Sigmoid colon (tissue), 4 donors: ENCODE data around the gene KCNH1.

ENCODE experiments used
- CTCF ChIP-seq, 4 experiments: fragments of 450-650 bp in 3 of 4; fragments of 200-600 bp in 1 of 4; IDR thresholded peaks; one replicate each; pipeline ENCODE4 v1.5.1; 2016 to 2019; ENCODE audit warnings: antibody characterized with exemption in 4 of 4, mild to moderate bottlenecking in 3 of 4, moderate library complexity in 2 of 4
- EP300 ChIP-seq, 4 donors: sonication (generic); formaldehyde crosslinking; IDR thresholded peaks; one replicate each; pipeline ENCODE4 v1.6.1; 2017; ENCODE audit warnings: antibody characterized with exemption in 4 of 4
- POLR2A ChIP-seq, 2 donors: fragments of 450-650 bp; IDR thresholded peaks; one replicate each; pipeline ENCODE4 v1.6.1; 2016; ENCODE audit warnings: antibody characterized with exemption in 2 of 2, mild to moderate bottlenecking in 2 of 2, moderate library complexity in 2 of 2
- POLR2AphosphoS5 ChIP-seq, 4 donors: sonication (generic); formaldehyde crosslinking; IDR thresholded peaks; one replicate each; pipeline ENCODE4 v1.6.1; 2017; ENCODE audit warnings: antibody characterized with exemption in 4 of 4

GRCh38 chr1:210815641-210816550, 318.1 kb downstream of the KCNH1 start:
- TF ChIP-seq CTCF (IDR thresholded peaks at IDR 0.05) (no peak), POLR2AphosphoS5 (IDR thresholded peaks at IDR 0.05) (no peak), POLR2A (IDR thresholded peaks at IDR 0.05) (no peak), EP300 (IDR thresholded peaks at IDR 0.05) (no peak)
